ENCODE data around the gene FBXO24.
"Not testable (repeated sequence)": the region's sequence is repeated elsewhere in the genome, so short reads cannot be mapped to it uniquely, and the experiment has no call there.

FBXO24 gene, protein sequence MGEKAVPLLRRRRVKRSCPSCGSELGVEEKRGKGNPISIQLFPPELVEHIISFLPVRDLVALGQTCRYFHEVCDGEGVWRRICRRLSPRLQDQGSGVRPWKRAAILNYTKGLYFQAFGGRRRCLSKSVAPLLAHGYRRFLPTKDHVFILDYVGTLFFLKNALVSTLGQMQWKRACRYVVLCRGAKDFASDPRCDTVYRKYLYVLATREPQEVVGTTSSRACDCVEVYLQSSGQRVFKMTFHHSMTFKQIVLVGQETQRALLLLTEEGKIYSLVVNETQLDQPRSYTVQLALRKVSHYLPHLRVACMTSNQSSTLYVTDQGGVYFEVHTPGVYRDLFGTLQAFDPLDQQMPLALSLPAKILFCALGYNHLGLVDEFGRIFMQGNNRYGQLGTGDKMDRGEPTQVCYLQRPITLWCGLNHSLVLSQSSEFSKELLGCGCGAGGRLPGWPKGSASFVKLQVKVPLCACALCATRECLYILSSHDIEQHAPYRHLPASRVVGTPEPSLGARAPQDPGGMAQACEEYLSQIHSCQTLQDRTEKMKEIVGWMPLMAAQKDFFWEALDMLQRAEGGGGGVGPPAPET

DNA sequence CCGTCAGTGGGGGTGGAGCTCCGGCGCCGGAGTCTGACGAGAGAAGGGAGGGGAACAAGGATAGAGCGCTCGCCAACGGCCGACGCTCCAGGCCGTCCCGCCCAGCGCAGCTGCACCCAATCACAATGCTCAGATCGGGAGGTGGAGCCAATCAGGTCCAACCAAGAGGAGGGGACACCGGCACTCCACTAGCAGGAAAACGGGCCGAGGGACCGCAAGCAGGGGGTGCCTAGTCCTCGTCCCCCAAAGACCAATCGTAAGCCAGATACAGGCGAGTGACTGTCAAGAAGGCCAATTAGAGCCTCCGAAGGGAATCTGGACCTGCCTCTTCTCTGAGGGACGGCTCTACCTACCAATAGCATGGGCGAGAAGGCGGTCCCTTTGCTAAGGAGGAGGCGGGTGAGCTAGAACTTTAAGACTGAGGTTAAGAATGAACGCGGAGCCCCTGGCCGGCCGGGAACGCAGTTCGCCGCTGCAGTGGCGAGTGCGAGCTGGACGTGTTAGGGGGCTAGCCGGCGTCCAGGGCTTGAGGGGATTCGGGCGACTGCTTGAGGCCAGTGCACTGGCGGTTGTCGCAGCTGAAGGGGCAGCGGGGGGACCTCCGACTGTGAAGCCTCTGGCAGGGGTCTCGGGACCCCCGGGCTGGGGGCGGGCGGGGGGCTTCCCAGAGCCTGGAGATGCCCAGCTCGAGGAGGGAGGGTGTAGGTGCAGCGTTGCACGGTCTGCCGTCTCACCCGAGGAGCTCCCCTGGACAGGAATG, at the start of gene FBXO24:
TSS of gene FBXO24 (plus strand) at position 63 of the 760 bp plus-strand sequence. CDS start at position 361, 298 bp downstream.
- DNase-seq (ENCODE audit: low spot score), result peak; percentile 100

DNA sequence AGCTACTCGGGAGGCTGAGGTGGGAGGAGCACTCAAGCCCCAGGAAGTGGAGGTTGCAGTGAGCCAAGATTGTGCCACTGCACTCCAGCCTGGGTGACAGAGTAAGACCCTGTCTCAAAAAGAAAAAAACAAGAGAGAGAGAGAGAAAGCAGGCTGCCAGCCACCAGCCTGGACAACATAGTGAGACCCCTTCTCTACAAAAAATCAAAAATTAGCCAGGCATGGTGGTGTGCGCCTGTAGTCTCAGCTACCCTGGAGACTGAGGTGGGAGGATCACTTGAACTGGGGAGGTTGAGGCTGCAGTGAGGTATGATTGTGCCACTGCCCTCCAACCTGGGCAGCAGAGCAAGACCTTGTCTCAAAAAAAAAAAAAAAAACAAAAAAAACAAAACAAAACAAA, 49.4 kb upstream of the FBXO24 start:
- DNase-seq (ENCODE audit: low spot score), result not testable (repeated sequence)

- no peak for DNase-seq (ENCODE audit: low spot score)
These were observed 47.8 kb upstream of the FBXO24 start for GRCh38 chr7:100538348-100538653.

GRCh38 chr7:100538654-100539435, 47.3 kb upstream of the FBXO24 start, which contains the start of gene AGFG2:
TSS of gene AGFG2 (plus strand) at chr7:100539203. CDS start at chr7:100539347, 144 bp downstream.
- peak; percentile 99 for DNase-seq (ENCODE audit: low spot score)

DNA sequence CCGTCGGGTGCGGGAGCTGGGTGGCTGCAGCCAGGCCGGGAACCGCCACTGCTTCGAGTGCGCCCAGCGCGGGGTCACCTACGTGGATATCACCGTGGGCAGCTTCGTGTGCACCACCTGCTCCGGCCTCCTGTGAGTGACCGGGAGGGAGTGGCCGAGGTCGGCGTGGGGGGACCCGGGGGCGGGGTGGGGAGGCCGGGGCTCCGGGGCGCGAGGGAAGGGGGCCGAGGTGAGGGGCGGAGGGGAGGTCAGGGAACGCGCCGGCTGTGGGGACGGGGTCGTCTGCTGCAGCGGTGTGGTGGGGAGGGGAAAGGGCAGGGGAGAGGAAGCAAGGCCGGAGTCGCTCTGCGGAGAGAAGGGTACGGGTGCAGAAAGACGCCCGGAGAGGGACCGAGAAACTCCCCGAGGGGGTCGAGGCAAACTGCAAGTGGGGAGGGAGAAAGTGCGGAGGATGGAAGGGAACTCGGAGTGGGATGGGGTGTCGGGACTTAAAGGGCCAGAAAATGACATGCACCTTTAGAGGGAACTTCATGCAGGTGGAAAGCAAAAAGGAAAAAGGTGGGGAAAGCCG, 46.6 kb upstream of the FBXO24 start:
- DNase-seq (ENCODE audit: low spot score), result no peak

DNA sequence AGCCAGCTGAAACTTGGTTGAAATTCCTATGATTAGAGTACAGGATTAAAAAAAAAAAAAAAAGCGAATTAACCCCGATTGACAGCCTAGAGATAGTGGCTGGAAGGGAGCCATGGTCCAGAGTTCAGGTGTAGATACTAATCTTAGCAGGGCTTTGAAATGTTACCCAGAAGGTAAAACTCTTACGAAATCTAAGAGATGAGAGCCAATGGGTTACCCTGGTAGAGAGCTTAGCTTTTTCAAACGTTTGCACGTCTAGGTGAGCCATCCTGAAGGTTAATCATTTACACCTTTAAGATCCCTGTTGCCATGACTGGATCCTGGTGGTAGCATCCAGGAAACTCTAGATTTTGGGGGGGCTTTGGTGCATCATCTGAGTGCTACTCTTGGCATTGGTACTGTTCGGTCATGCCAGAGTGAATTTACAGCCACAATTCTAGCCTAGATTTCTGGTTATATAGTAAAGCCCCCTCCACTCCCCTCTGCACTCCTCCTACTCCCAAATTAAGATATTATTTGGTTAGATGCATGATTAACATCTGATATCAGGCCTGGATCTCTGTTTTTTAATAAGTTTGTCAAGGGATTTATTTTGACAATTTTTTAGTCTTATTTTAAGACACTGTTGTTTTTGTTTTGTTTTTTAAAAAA, 45.9 kb upstream of the FBXO24 start:
- DNase-seq (ENCODE audit: low spot score), result no peak

DNA sequence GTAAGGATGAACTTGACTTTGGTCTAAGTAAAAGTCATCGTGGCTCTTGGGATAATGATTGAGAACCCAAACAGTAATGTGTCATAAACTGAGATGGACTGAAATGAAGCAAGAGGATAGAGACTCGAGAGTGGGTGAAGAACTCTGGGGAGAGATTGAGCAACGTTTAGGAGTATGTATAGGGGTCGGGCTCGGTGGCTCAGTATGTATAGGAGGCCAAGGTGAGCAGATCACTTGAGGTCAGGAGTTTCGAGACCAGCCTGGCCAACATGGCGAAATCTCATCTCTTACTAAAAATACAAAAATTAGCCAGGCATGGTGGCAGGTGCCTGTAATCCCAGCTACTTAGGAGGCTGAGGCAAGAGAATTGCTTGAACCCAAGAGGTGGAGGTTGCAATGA, 44.8 kb upstream of the FBXO24 start:
- DNase-seq (ENCODE audit: low spot score), result not testable (repeated sequence)

DNA sequence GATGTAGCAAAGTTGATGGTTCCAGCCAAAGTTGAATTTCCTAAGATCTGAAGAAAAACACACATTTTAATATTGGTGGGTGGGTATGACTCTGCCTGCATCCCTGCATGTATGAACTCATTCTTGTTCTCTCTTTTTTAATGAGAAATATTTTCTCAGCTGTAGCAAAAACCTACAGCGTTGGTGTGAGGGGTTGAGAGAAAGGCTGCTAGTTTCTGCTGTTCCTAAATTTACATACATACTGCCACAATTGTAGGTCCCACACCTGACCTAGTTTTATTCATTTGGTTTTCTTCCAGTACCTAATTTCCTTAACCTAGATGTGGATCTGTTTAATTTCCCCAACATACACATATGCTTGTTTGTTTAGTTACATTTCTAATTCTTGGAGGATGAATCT, 42.5 kb upstream of the FBXO24 start:
- DNase-seq (ENCODE audit: low spot score), result no peak

- DNase-seq (ENCODE audit: low spot score), result no peak
These were observed 41.7 kb upstream of the FBXO24 start for GRCh38 chr7:100544386-100544785.

- DNase-seq (ENCODE audit: low spot score), result no peak
These were observed 41.2 kb upstream of the FBXO24 start for GRCh38 chr7:100544967-100545359.

DNA sequence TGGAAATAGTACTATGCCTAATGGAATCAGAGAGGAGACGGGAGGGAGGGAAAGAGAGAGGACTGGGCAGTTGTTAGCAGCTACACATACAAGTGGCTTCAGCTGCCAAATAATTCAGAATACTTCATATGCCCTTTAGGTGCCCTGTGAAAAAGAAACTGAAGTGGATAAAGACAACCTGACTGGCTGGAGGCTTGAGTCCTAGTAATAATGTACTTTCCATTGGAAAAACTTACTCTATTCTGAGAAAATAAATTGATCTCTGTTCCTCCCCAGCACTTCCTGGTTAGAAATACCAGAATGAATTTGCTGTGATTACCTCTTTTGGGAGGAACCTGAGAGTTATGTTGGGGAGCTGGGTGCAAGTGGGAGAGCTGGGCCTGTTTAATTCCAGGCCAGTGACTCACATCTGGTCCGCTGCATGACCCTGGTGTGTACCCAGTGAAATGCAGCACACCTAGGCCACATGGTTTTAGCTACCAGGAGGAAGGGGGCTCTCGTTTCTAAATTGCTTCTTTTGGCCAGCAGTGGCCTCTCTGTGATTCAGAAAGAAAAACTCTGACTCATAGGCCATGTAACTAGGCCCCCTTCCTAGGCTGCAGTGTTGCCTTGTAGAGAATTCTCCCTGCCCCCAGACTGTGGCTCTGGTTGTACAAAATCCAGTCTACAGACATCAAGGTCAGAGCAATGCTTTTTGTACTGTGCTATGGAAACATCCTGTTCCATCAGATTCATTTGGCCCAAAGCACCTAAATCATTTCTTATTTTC, 40.6 kb upstream of the FBXO24 start:
- DNase-seq (ENCODE audit: low spot score), result no peak

DNA sequence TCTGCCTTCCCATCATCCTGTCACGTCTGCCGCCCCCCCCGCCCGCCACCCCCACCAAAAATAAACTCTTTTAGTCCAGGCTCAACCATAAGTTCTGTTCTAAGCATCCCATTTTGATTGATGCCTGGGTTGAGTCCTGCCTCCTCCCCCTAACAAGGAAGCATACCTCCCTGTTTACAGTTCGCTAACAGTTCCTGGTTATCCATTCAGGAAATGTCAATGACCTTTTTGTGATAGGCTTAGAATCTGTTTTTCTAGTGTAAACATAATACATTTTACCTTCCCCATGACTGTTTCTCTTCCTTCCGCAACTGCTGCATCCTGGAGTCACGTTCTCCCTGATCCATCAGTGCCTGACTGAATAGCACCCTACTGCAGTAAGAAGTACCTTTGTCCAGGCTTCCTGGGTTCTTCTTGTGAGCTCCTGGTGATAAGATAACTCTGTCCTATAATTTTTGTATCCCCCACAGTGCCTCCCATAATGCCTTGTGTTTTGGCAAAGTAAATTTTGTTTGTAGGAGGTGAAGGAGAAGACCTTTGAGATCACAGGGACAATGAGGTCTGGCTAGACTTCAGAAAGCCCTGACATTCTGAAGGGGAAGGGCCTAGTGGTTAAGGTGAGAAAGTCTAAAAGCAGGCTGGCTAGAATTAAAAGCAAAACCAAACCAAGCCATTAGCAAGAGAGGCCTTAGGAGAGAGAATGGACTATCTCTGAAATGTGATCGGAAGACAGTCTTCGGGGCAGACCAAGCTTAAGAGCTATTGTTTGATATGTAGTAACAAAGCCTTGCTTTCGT, 39.8 kb upstream of the FBXO24 start:
- DNase-seq (ENCODE audit: low spot score), result no peak

DNA sequence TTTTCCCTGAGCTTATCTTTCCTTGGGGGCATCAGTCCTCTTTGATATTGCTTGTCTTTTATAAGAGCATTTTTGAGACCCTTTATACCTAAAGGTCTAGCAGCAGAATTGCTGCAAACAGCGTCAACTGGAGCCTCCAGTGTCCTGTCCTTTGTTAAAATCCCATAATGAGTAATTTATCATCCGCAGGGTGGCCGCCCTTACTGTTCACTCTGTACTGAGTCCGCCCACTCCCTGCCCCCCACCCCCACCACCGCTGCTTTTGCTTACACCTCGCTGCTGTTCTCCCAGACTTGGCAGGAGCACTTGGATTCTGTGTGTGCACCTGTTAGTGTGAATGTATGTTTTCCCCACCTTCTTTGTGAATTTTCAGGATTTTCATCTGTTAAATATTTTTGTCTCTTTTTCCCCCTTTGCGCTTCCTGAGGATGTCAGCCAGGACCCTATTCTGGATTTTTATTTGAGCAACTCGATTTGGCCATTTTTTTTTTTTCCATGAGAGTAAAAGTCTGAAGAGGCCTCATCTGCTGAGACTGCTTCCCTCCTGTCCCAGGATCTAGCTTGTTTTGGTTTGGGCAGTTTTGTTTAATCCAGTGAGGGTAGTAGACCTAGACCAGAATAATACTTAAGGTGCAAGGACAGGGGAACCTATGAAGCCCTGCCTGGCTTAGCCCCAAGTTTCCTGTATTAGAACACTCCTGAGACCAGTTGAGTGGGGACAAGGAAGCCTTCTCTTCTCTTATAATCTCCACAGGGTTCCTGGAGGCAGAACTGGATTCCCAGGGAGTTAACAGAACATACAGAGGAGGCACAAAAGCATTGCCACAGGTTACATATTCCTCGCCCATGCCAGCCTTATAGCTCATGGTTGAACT, 39.0 kb upstream of the FBXO24 start:
- no peak for DNase-seq (ENCODE audit: low spot score)

GRCh38 chr7:100547872-100548271, 38.3 kb upstream of the FBXO24 start:
- no peak for DNase-seq (ENCODE audit: low spot score)

GRCh38 chr7:100548446-100548845, 37.7 kb upstream of the FBXO24 start:
- not testable (repeated sequence) for DNase-seq (ENCODE audit: low spot score)

DNA sequence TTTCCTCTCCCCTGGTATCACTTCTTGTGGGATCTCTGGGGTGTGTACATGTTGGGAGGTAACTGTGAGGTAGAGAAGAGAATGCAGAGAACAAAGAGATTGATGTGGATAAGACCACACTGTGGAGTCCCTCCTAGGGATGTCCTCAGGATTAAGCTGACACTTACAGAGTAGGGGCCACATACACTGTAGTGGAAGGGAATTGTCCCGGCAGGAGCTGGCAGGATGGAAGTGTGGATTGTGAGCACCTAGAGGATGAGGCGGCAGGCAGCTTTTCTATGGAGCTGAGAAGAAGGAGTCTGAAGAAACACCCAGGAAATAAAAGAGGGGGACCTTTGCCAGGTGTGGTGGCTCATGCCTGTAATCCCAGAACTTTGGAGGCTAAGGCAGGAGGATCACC, 33.6 kb upstream of the FBXO24 start:
- no peak for DNase-seq (ENCODE audit: low spot score)

DNA sequence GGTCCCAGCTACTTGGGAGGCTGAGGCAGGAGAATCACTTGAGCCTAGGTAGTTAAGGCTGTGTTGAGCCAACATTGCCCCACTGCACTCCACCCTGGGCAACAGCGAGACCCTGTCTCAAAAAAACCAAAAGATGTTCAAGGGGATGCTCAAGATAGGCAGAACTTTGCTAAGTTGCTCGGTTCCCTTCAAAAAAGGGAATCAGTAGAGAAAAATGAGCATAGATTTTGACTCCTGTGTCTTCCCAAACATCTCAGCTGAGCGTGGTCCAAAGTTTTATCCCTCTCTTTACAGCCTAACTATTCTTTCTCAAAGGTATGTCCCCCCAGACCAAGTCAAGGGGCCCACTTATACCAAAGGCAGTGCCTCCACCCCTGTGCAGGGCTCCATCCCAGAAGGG, 33.1 kb upstream of the FBXO24 start:
- no peak for DNase-seq (ENCODE audit: low spot score)

DNA sequence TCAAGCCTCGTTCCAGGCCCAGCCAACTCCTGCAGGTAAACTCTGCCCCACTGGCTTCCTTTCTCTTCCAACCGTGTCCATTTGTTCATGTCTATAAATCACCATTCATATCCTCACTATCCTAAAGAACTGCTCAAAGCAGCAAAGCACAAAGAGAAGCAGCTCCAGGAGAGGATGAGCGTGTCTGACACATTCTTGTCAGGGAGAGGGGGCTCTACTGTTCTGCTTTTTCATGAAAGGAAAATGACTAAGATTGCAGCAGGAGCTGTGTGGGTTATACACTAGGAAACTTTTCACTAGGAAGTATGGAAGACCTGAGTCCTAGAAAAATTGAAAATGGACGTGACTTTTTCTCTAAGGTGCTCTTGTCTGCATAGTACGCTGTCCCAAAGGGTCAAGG, 30.4 kb upstream of the FBXO24 start:
- DNase-seq (ENCODE audit: low spot score), result no peak

- peak; percentile 71 for DNase-seq (ENCODE audit: low spot score)
These were observed 29.6 kb upstream of the FBXO24 start for GRCh38 chr7:100556541-100556940.

Data from hematopoietic multipotent progenitor cell treated with erythropoietin and hydrocortisone succinate and interleukin-3 and kit ligand, for 17 days (in vitro differentiated cells).